ENCODE measurements around the gene MYH3.

GRCh38 chr17:10631701-10632100, 25.4 kb downstream of the MYH3 start:
- TF ChIP-seq REST (IDR thresholded peaks at IDR 0.05; ENCODE audit: borderline replicate concordance): no peak
- TF ChIP-seq CTCF (IDR thresholded peaks at IDR 0.05; ENCODE audit: poor library complexity, severe bottlenecking): no peak
- no peak for TF ChIP-seq EP300 (conservative IDR thresholded peaks at IDR 0.05; ENCODE audit: poor library complexity, severe bottlenecking)
- no peak for TF ChIP-seq POLR2AphosphoS5 (IDR thresholded peaks at IDR 0.05)

Data from neural cell (in vitro differentiated cells).